ENCODE results near the gene AACS. TPM values are rescaled to one million over a fixed set of nuclear protein-coding genes. Genes with fewer than 3 reads are reported as not detected.

Gene AACS
- total RNA-seq, 1 donor from 2014 or later: 16.6 TPM

GRCh38 chr12:125124320-125124966, 59.2 kb downstream of the AACS start:
- Histone ChIP-seq H2AFZ (replicated peaks) (no peak overlapping the region), H3K27me3 (no peaks in the 10 kb centered on the region), H3K36me3 (no peaks in the 10 kb centered on the region), H3F3A (ENCODE audit: low read depth) (no peaks in the 10 kb centered on the region), H3K27ac (no peak overlapping the region), H3K4me1 (no peaks in the 10 kb centered on the region), H4K20me1 (ENCODE audit: low read depth) (no peaks in the 10 kb centered on the region), H3K4me3 (no peak overlapping the region), H3K9me3 (ENCODE audit: low read depth) (no peaks in the 10 kb centered on the region), H3K4me2 (no peak overlapping the region), H3K9ac (no peak overlapping the region), H3K79me2 (ENCODE audit: low read depth) (no peaks in the 10 kb centered on the region)
- Mint-ChIP-seq H3K4me3 (no peak overlapping the region), H3K9me3 (no peaks in the 10 kb centered on the region), H3K4me1 (peaks cover 20% of the 10 kb centered on the region), H3K36me3 (peaks cover 19% of the 10 kb centered on the region), H3K27ac (no peak overlapping the region), H3K27me3 (ENCODE audit: insufficient read depth, low read depth) (peaks cover 2% of the 10 kb centered on the region)
- DNase-seq (ENCODE audit: low spot score): no peak
- TF ChIP-seq EZH2 (IDR thresholded peaks at IDR 0.05) (no peak), CTCF (IDR thresholded peaks at IDR 0.05) (no peak), EZH2phosphoT487 (IDR thresholded peaks at IDR 0.05) (no peak)

- H3K4me3 Mint-ChIP-seq: no peak overlapping the region
- H3K27ac Mint-ChIP-seq: no peak overlapping the region
- Histone ChIP-seq H3F3A (ENCODE audit: low read depth) (no peaks in the 10 kb centered on the region), H2AFZ (replicated peaks) (no peak overlapping the region), H3K36me3 (no peaks in the 10 kb centered on the region), H3K79me2 (ENCODE audit: low read depth) (no peaks in the 10 kb centered on the region), H3K27ac (no peak overlapping the region), H4K20me1 (ENCODE audit: low read depth) (no peaks in the 10 kb centered on the region), H3K27me3 (no peaks in the 10 kb centered on the region), H3K9me3 (ENCODE audit: low read depth) (no peaks in the 10 kb centered on the region), H3K4me2 (no peak overlapping the region), H3K4me3 (no peak overlapping the region), H3K4me1 (no peaks in the 10 kb centered on the region), H3K9ac (no peak overlapping the region)
- no peak for DNase-seq (ENCODE audit: low spot score)
- TF ChIP-seq CTCF (IDR thresholded peaks at IDR 0.05) (no peak), EZH2phosphoT487 (IDR thresholded peaks at IDR 0.05) (no peak), EZH2 (IDR thresholded peaks at IDR 0.05) (no peak)
- no peaks in the 10 kb centered on the region for H3K9me3 Mint-ChIP-seq
- H3K36me3 Mint-ChIP-seq: peaks cover 17% of the 10 kb centered on the region
- peaks cover 20% of the 10 kb centered on the region for H3K4me1 Mint-ChIP-seq
- peaks cover 2% of the 10 kb centered on the region for H3K27me3 Mint-ChIP-seq (ENCODE audit: insufficient read depth, low read depth)
Observed at GRCh38 chr12:125125271-125125670, 60.0 kb downstream of the AACS start.

GRCh38 chr12:125128439-125129178, 63.4 kb downstream of the AACS start:
- no peaks in the 10 kb centered on the region for H3K79me2 ChIP-seq (ENCODE audit: low read depth)
- DNase-seq (ENCODE audit: low spot score): no peak
- H3K4me3 ChIP-seq: no peak overlapping the region
- Mint-ChIP-seq H3K27ac (no peak overlapping the region), H3K9me3 (no peaks in the 10 kb centered on the region), H3K27me3 (ENCODE audit: insufficient read depth, low read depth) (peaks cover 2% of the 10 kb centered on the region), H3K4me1 (peaks cover 16% of the 10 kb centered on the region), H3K4me3 (no peak overlapping the region), H3K36me3 (peaks cover 12% of the 10 kb centered on the region)
- H3K9ac ChIP-seq: no peak overlapping the region
- no peak overlapping the region for H2AFZ ChIP-seq (replicated peaks)
- H3K27ac ChIP-seq: no peak overlapping the region
- H3F3A ChIP-seq (ENCODE audit: low read depth): no peaks in the 10 kb centered on the region
- no peaks in the 10 kb centered on the region for H3K4me1 ChIP-seq
- TF ChIP-seq EZH2 (IDR thresholded peaks at IDR 0.05) (no peak), EZH2phosphoT487 (IDR thresholded peaks at IDR 0.05) (no peak), CTCF (IDR thresholded peaks at IDR 0.05) (no peak)
- H3K9me3 ChIP-seq (ENCODE audit: low read depth): no peaks in the 10 kb centered on the region
- no peaks in the 10 kb centered on the region for H3K36me3 ChIP-seq
- H4K20me1 ChIP-seq (ENCODE audit: low read depth): no peaks in the 10 kb centered on the region
- H3K27me3 ChIP-seq: no peaks in the 10 kb centered on the region
- H3K4me2 ChIP-seq: no peak overlapping the region

Data from neural progenitor cell (in vitro differentiated cells).